K562 (cell line): ENCODE results near the gene MICALL2. TPM values are rescaled to one million over a fixed set of nuclear protein-coding genes. Genes with fewer than 3 reads are reported as not detected.

ENCODE experiments used
- ATAC-seq: fragments of 200-7000 bp; cut with Tn5 transposase; 3 replicates; pipeline ENCODE4 v1.9.1; 2020; ENCODE audit warnings: moderate library complexity
- BruUV-seq: library from RNA; stranded (reverse); fragments of 400-500 nt; replicated peaks from 2 replicates; lab custom pipeline; 2021; lab: Mats Ljungman, UMichigan
- CTCF ChIA-PET: fragments of 300-600 bp; formaldehyde crosslinking; extraction: SDS; loops from one replicate; lab custom pipeline; 2021; ENCODE audit warnings: low intra/inter-chr PET ratio; lab: Yijun Ruan, JAX
- POLR2A ChIA-PET: fragments of 300-600, 350-650 bp; sonication (Branson Sonifier 250); formaldehyde crosslinking; extraction: SDS; loops from one replicate; lab custom pipeline; 2021; ENCODE audit warnings: antibody characterized with exemption, inconsistent platforms; lab: Yijun Ruan, JAX
- DNase-seq, 4 experiments: peaks; one replicate each; pipeline versions ENCODE4 v3.0.0 to v3.0.0-alpha.2; 2011 to 2018; ENCODE audit warnings: low spot score in 3 of 4, mixed read lengths in 3 of 4; ENCODE audit errors: extremely low read depth in 1 of 4
- FAIRE-seq: peaks from 2 replicates; lab custom pipeline; 2011; peaks lifted over from hg19 to GRCh38; lab: Jason Lieb, UNC
- H2AFZ ChIP-seq: 2 replicates; pipeline ENCODE4 v1.6.0; 2011; ENCODE audit warnings: low read depth, low read length, control low read depth, inconsistent platforms
- H3K27ac ChIP-seq: fragments of 200-600 bp; 3 replicates; pipeline ENCODE4 v1.8.0; 2011; ENCODE audit warnings: low read depth, mild to moderate bottlenecking, control low read depth, inconsistent platforms, low read length, moderate library complexity, mixed read lengths; ENCODE audit errors: extremely low read depth
- H3K27me3 ChIP-seq, 2 experiments: fragments of 300-600 bp in 1 of 2; 2 replicates in 1 of 2; 3 replicates in 1 of 2; pipeline versions ENCODE4 v1.6.0 to v1.8.0; 2011; ENCODE audit warnings: inconsistent platforms in 2 of 2, low read length in 2 of 2, mild to moderate bottlenecking in 1 of 2, mixed read lengths in 1 of 2, moderate library complexity in 1 of 2; ENCODE audit not compliant: control insufficient read depth in 2 of 2, insufficient read depth in 2 of 2
- H3K36me3 ChIP-seq: fragments of 300-600 bp; 3 replicates; pipeline ENCODE4 v1.8.0; 2011; ENCODE audit warnings: mild to moderate bottlenecking, low read length, inconsistent platforms; ENCODE audit not compliant: control insufficient read depth, insufficient read depth
- H3K4me1 ChIP-seq, 2 experiments: fragments of 200-600 bp in 1 of 2; replicated peaks in 1 of 2; 2 replicates in 1 of 2; 3 replicates in 1 of 2; pipeline versions ENCODE4 v1.5.1 to v1.8.0; 2011; ENCODE audit warnings: inconsistent platforms in 2 of 2, low read length in 2 of 2, mild to moderate bottlenecking in 1 of 2, mixed read lengths in 1 of 2, moderate library complexity in 1 of 2; ENCODE audit not compliant: control insufficient read depth in 2 of 2, insufficient read depth in 2 of 2
- H3K4me2 ChIP-seq: 2 replicates; pipeline ENCODE4 v1.6.1; 2011; ENCODE audit warnings: low read length, control low read depth, inconsistent platforms, mixed read lengths; ENCODE audit not compliant: insufficient read depth
- H3K4me3 ChIP-seq: fragments of 200-600 bp; sonication (generic), shearing (Covaris generic); 2 replicates; pipeline ENCODE4 v1.5.1; 2016; ENCODE audit warnings: control low read depth, inconsistent platforms
- H3K79me2 ChIP-seq: fragments of 200-600 bp; 3 replicates; pipeline ENCODE4 v1.8.0; 2011; ENCODE audit warnings: low read length, inconsistent platforms; ENCODE audit not compliant: control insufficient read depth, insufficient read depth
- H3K9ac ChIP-seq, 2 experiments: 2 replicates each; pipeline versions ENCODE4 v1.6.0 to v1.6.1; 2011; ENCODE audit warnings: low read depth in 2 of 2, low read length in 2 of 2, control low read depth in 1 of 2, inconsistent platforms in 1 of 2, mild to moderate bottlenecking in 1 of 2, mixed read lengths in 1 of 2; ENCODE audit not compliant: insufficient read depth in 1 of 2
- H3K9me1 ChIP-seq: one replicate; pipeline ENCODE4 v1.6.0; 2011; ENCODE audit warnings: inconsistent platforms, mild to moderate bottlenecking, low read length, moderate library complexity; ENCODE audit not compliant: control insufficient read depth, insufficient read depth
- H3K9me3 ChIP-seq: replicated peaks from 2 replicates; pipeline ENCODE4 v1.5.1; 2011; ENCODE audit warnings: low read depth, low read length, inconsistent platforms; ENCODE audit not compliant: control insufficient read depth, insufficient read depth
- H4K20me1 ChIP-seq: replicated peaks from 2 replicates; pipeline ENCODE4 v1.6.1; 2011; ENCODE audit warnings: low read length, inconsistent platforms, mixed read lengths; ENCODE audit not compliant: control insufficient read depth, insufficient read depth
- FOS ChIP-seq: IDR thresholded peaks from 3 replicates; pipeline ENCODE4 v1.6.1; 2011; ENCODE audit not compliant: insufficient read length; ENCODE audit errors: extremely low read depth
- FOXP1 ChIP-seq: sonication (generic); formaldehyde crosslinking; IDR thresholded peaks from 2 replicates; pipeline ENCODE4 v1.8.0; 2022; ENCODE audit warnings: mild to moderate bottlenecking, missing genetic modification reagents
- MAZ ChIP-seq, 2 experiments: fragments of 450-650 bp in 1 of 2; sonication (generic) in 1 of 2; formaldehyde crosslinking; IDR thresholded peaks in 1 of 2; conservative IDR thresholded peaks in 1 of 2; 2 replicates each; pipeline versions ENCODE4 v1.4.0 to v1.5.0; 2020; ENCODE audit warnings: mild to moderate bottlenecking in 1 of 2, missing genetic modification reagents in 1 of 2
- POLR2A ChIP-seq: fragments of 450-650 bp; conservative IDR thresholded peaks from 2 replicates; pipeline ENCODE4 v1.6.1; 2016
- SMARCA5 ChIP-seq: fragments of 450-650 bp; IDR thresholded peaks from 2 replicates; pipeline ENCODE4 v1.6.1; 2016
- ZKSCAN1 ChIP-seq: fragments of 150-350 bp; IDR thresholded peaks from 2 replicates; pipeline ENCODE4 v1.6.1; 2016; ENCODE audit warnings: low read depth, low read length
- ZNF3 ChIP-seq: fragments of 250-450 bp; sonication (Bioruptor Pico); IDR thresholded peaks from 2 replicates; pipeline ENCODE4 v1.5.0; 2021; ENCODE audit warnings: mild to moderate bottlenecking, moderate library complexity
- ZNF589 ChIP-seq: fragments of 200-800 bp; sonication (Bioruptor generic); IDR thresholded peaks from 2 replicates; pipeline ENCODE4 v1.6.1; 2016; ENCODE audit warnings: low read depth, missing genetic modification characterization, missing compliant biosample characterization
- WGBS: fragments of 100-300 bp; shearing (Covaris generic); methylation state at CpG from one replicate; pipeline ENCODE4 v1.1.6; 2016; ENCODE audit warnings: low coverage, mixed read lengths; ENCODE audit not compliant: insufficient coverage; ENCODE audit errors: missing lambda C conversion rate; 5-methylcytosine and 5-hydroxymethylcytosine counted together
- in situ Hi-C: fragments of 300-500 bp; cut with MboI; formaldehyde crosslinking; loops from 4 replicates; pipeline ENCODE4 v1.15.0; 2018; ENCODE audit warnings: inconsistent platforms, mixed read lengths
- intact Hi-C: fragments of 100-400 bp; cut with micrococcal nuclease; formaldehyde crosslinking; loops from 2 replicates; pipeline ENCODE4 v1.14.2; 2022
- polyA plus RNA-seq, 8 experiments: library from polyadenylated mRNA; depleted of rRNA in 4 of 8; stranded (reverse) in 5 of 8; unstranded in 3 of 8; fragments of >200 nt; fragmentation: Nextera tagmentation in 2 of 8; fragmentation: Illumina TruSeq in 1 of 8; extraction: Ambion mirVana in 2 of 8; extraction: Trizol in 1 of 8; gene quantifications; 2 replicates each; pipeline versions ENCODE4 v1.2.1 to v1.2.3, GENCODE V29; 2011 to 2014; ENCODE audit warnings: inconsistent platforms in 1 of 8, missing spikeins in 1 of 8
- total RNA-seq, 7 experiments: library from RNA; depleted of rRNA in 6 of 7; stranded (reverse); fragments of >200 nt in 6 of 7; fragmentation: Illumina TruSeq in 2 of 7; extraction: Trizol in 2 of 7; gene quantifications; 2 replicates each; pipeline versions ENCODE4 v1.2.1 to v1.2.3, GENCODE V29; 2011 to 2021; ENCODE audit warnings: low replicate concordance in 1 of 7
- TF ChIP-seq, protein P1 (sequence below): fragments of 150-350 bp; conservative IDR thresholded peaks from 2 replicates; pipeline ENCODE4 v1.6.1; 2014; ENCODE audit warnings: low read length

Gene MICALL2
- total and polyA plus RNA-seq, 9 of the 15 experiments (the other 6 are each of a cell fraction or from before 2014, with no cell fraction given), result 1.8 to 103 (median 17.0) TPM

DNA sequence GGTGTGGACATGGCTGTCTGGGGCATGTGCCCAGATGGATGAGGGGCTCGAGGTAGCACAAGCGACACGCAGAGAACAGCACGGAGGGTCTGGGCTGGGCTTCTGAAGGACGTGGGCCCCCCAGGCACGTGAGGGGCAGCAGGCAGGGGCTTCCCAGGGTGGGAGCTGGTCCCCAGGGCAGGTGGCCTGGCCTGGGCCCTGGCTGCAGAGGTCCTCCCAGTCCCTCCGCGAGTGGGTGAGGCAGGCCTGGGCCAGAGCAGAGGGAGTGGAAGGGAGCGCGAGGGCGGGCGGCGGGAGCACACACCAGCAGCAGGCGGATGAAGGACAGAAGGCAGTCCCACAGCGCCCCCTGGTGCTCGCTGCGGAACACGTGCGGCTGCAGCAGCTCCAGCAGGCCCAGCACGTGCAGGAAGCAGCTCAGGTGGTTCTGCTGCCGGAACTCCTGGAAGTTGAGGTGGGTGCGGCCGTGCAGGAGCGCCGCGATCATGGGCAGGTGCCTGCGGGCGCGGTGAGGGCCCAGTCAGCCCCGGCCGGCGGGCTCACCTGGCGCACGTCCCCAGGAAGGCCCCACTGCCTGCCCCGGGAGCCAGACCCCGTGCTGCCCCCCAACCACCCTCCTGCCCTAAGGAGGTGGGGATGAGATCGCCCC is 14.7 kb upstream of the MICALL2 start:
- Histone ChIP-seq H3K36me3 (peaks cover 85% of the 10 kb centered on the region; the same call in 2 of the 3 replicates), H3K4me1 (peaks cover 2 to 66% of the 10 kb centered on the region in 2 experiments; a peak in 3 of 5 replicates), H3K4me2 (no peak overlapping the region), H3K9me1 (no peaks in the 10 kb centered on the region), H3K9ac (peak overlapping the region in 1 of 2 experiments; percentile 84; a peak in 2 of 4 replicates), H2AFZ (no peak overlapping the region), H3K27me3 (no peaks in the 10 kb centered on the region), H3K9me3 (no peaks in the 10 kb centered on the region), H4K20me1 (no peaks in the 10 kb centered on the region), H3K27ac (no peak overlapping the region), H3K79me2 (no peaks in the 10 kb centered on the region), H3K4me3 (no peak overlapping the region)
- intact Hi-C loops (loop anchor here (2.0 kb wide), 2 partner anchors 41 to 249 kb away; no protein-coding TSS in a partner anchor), in situ Hi-C loops (no loop called here)
- ChIA-PET POLR2A (interaction anchor here (0.6 to 1.3 kb wide), 5 partner anchors 11 to 34 kb away, joined by 3 to 6 read pairs (median 4); no protein-coding TSS in a partner anchor), CTCF (interaction anchor here (0.6 to 1.9 kb wide), 10 partner anchors 30 to 481 kb away, joined by 3 to 19 read pairs (median 4); no protein-coding TSS in a partner anchor)
- FAIRE-seq (peak; percentile 80), ATAC-seq (peak; percentile 98), DNase-seq (peak; percentile 86 to 93 (median 86))
- WGBS, result 19% methylated on average over 33 of the region's 37 CpGs
- no TSS peak for BruUV-seq
- TF ChIP-seq ZKSCAN1, result peak; percentile 58; the same call in 1 of the 2 replicates
- TF ChIP-seq POLR2A, result peak; percentile 27; the same call in 1 of the 2 replicates
- peak; percentile 85; the same call in 1 of the 2 replicates for TF ChIP-seq FOXP1
- no peak for TF ChIP-seq ZNF3
- TF ChIP-seq FOS, result no peak
- 0 out of 2 replicates have a peak, but pooled peaks have one; percentile 33 for TF ChIP-seq SMARCA5
- TF ChIP-seq MAZ (CRISPR knock-in tag; conservative IDR thresholded peaks at IDR 0.05 in 1 of 2, IDR thresholded peaks at IDR 0.05 in 1 of 2), result peak; percentile 59 to 65; a peak in 3 of 4 replicates
- TF ChIP-seq, protein P1, sequence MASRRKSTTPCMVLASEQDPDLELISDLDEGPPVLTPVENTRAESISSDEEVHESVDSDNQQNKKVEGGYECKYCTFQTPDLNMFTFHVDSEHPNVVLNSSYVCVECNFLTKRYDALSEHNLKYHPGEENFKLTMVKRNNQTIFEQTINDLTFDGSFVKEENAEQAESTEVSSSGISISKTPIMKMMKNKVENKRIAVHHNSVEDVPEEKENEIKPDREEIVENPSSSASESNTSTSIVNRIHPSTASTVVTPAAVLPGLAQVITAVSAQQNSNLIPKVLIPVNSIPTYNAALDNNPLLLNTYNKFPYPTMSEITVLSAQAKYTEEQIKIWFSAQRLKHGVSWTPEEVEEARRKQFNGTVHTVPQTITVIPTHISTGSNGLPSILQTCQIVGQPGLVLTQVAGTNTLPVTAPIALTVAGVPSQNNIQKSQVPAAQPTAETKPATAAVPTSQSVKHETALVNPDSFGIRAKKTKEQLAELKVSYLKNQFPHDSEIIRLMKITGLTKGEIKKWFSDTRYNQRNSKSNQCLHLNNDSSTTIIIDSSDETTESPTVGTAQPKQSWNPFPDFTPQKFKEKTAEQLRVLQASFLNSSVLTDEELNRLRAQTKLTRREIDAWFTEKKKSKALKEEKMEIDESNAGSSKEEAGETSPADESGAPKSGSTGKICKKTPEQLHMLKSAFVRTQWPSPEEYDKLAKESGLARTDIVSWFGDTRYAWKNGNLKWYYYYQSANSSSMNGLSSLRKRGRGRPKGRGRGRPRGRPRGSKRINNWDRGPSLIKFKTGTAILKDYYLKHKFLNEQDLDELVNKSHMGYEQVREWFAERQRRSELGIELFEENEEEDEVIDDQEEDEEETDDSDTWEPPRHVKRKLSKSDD, result no peak; the same call in 1 of the 2 replicates
- TF ChIP-seq ZNF589 (CRISPR knock-in tag), result no peak
